Fibroblast of villous mesenchyme (primary cell): ENCODE data around the gene KREMEN1. TPM values are rescaled to one million over a fixed set of nuclear protein-coding genes. Genes with fewer than 3 reads are reported as not detected.
A peak's percentile ranks its signal among the peaks of the same experiment; 100 is the strongest.

Experiments
- DNase-seq: peaks from one replicate; pipeline ENCODE4 v3.0.0-alpha.2; 2010; ENCODE audit warnings: low read depth
- H3K4me3 ChIP-seq: 2 replicates; pipeline ENCODE4 v1.5.1; 2011; ENCODE audit warnings: low read depth, mild to moderate bottlenecking, low read length
- CTCF ChIP-seq: IDR thresholded peaks from 2 replicates; pipeline ENCODE4 v1.5.1; 2012; ENCODE audit warnings: low read depth, mild to moderate bottlenecking, low read length; ENCODE audit not compliant: insufficient read depth
- total RNA-seq: library from RNA; depleted of rRNA; stranded (reverse); fragments of >200 nt; gene quantifications from 2 replicates; pipeline ENCODE4 v1.2.3, GENCODE V29; 2012

The KREMEN1 gene
- total RNA-seq, 1 donor: 2.6 TPM

DNA sequence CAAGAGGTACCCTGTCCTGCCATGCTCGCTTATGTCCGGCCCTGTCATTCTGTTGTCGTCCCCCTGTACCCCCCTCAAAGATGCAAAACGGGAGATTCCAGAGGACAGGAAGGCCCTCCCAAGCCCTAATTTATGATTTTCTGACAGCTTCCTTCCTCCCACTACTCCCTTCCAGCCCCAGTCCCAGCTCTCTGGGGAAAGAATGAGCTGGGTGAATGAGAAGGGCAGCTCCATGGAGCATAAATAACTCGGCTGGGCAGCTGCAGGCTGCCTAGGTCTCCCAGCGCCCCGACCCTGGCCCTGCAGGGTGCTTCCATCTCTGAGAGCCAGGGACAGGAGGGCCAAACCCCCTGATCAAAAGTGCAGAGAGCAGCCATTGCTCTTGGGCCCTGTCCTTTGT lies 128.9 kb downstream of the KREMEN1 start:
- no peak overlapping the region for H3K4me3 ChIP-seq
- TF ChIP-seq CTCF: no peak
- no peak for DNase-seq

DNA sequence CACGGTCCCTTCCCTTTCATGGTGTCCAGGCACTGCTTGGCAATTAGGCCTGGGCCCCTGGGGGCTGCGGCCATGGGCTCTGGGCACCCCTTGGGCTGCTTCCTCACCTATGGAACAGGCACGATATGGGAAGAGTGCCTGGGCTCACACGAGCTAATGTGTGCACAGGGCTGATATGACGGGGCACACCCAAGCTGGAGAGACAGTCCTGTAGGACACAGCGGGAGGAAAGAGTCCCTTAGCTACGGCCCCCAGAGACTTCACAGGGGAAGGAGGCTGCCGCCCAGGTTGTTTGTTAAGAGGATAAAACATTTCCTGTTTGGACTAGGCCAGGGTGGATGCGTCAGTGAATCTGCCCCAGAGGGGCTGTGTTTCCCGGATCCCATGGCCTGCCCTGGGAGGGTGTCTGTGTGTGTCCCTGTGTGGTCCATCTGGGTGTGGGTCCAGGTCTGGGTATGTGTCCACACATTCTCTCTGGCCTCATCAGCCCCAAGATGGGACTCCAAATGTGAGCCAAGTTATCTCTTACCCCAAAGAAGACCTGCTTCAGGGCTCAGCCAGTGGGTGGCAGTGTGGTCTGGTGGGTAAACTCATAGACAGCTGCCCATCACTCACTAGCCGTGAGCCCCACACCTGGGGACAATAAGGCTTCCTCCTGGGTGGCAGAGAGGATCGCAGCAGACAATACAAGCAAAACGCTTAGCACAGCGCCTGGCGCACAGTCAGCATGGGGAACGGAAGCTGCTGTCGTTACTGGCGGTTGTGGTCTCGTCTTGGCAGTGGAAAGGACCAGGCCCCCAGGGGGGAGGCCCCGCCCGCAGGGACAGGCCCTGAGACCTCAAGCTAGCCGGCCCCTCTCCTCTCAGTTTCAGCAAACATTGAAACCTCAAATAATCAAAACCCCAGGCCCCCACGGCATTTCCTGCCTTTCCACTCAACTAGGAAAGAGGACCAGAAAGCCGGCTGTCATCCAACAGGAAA lies 129.7 kb downstream of the KREMEN1 start:
- no peak overlapping the region for H3K4me3 ChIP-seq
- peak; percentile 52 for DNase-seq
- peak; percentile 29 for TF ChIP-seq CTCF

- H3K4me3 ChIP-seq: no peak overlapping the region
- no peak for TF ChIP-seq CTCF
- DNase-seq: no peak
Measured at GRCh38 chr22:29203488-29204454, 130.9 kb downstream of the KREMEN1 start.

DNA sequence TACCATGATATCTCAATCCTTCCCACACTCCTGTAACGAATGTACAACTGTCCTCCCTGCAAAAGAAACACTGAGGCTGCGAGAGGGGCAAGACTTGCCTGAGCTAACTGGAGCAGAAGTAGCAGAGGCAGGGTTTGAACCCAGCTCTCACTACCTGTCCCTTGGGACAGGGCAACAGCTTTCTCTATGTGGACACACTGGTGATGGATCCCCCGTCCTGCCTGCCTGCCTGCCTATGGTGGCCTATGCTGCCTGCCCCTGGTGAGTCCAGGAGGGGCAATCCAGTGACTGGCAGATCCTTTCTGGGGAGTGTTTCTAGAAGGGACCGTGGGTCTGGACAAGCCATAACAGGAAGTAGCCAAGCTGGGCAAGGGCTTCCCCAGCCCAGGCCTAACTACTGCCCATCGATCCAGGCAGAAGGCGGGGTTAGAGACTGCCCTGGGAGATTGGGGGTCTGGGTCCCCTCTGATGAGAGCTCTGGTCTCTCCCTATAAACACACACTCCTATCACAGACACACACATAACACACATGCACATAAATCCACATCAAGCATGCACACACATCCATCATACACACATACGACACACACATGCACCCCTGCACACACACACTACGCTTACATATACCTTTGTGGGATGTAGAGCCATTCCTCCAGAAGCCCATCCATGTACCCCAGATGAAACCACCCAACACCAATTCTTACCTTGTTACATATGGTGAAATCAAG lies 131.8 kb downstream of the KREMEN1 start:
- no peak overlapping the region for H3K4me3 ChIP-seq
- no peak for DNase-seq
- no peak for TF ChIP-seq CTCF

- no peak for TF ChIP-seq CTCF
- no peak for DNase-seq
- H3K4me3 ChIP-seq: peak overlapping the region; percentile 36
Measured at GRCh38 chr22:29205252-29205593, 132.4 kb downstream of the KREMEN1 start.
